Measurements from ENCODE around the gene CDC42BPB. TPM values are rescaled to one million over a fixed set of nuclear protein-coding genes. Genes with fewer than 3 reads are reported as not detected.

The CDC42BPB gene
- total RNA-seq, 1 donor from 2014 or later: 48.2 TPM

- Mint-ChIP-seq H3K27me3 (ENCODE audit: insufficient read depth, low read depth) (peaks cover 2% of the 10 kb centered on the region), H3K27ac (no peak overlapping the region), H3K4me3 (no peak overlapping the region), H3K36me3 (peaks cover 35% of the 10 kb centered on the region), H3K4me1 (peaks cover 6% of the 10 kb centered on the region), H3K9me3 (no peaks in the 10 kb centered on the region)
- H3K4me3 ChIP-seq: no peak overlapping the region
- H3K9me3 ChIP-seq (ENCODE audit: low read depth): no peaks in the 10 kb centered on the region
- H3K4me2 ChIP-seq: no peak overlapping the region
- H3F3A ChIP-seq (ENCODE audit: low read depth): peaks cover 9% of the 10 kb centered on the region
- no peaks in the 10 kb centered on the region for H3K36me3 ChIP-seq
- TF ChIP-seq EZH2 (IDR thresholded peaks at IDR 0.05) (no peak), EZH2phosphoT487 (IDR thresholded peaks at IDR 0.05) (no peak)
- TF ChIP-seq, protein P1, sequence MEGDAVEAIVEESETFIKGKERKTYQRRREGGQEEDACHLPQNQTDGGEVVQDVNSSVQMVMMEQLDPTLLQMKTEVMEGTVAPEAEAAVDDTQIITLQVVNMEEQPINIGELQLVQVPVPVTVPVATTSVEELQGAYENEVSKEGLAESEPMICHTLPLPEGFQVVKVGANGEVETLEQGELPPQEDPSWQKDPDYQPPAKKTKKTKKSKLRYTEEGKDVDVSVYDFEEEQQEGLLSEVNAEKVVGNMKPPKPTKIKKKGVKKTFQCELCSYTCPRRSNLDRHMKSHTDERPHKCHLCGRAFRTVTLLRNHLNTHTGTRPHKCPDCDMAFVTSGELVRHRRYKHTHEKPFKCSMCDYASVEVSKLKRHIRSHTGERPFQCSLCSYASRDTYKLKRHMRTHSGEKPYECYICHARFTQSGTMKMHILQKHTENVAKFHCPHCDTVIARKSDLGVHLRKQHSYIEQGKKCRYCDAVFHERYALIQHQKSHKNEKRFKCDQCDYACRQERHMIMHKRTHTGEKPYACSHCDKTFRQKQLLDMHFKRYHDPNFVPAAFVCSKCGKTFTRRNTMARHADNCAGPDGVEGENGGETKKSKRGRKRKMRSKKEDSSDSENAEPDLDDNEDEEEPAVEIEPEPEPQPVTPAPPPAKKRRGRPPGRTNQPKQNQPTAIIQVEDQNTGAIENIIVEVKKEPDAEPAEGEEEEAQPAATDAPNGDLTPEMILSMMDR (IDR thresholded peaks at IDR 0.05): no peak
- no peak for DNase-seq (ENCODE audit: low spot score)
- H3K4me1 ChIP-seq: peaks cover 9% of the 10 kb centered on the region
- H4K20me1 ChIP-seq (ENCODE audit: low read depth): peaks cover 17% of the 10 kb centered on the region
- H2AFZ ChIP-seq (replicated peaks): no peak overlapping the region
- H3K79me2 ChIP-seq (ENCODE audit: low read depth): no peaks in the 10 kb centered on the region
- no peaks in the 10 kb centered on the region for H3K27me3 ChIP-seq
- H3K9ac ChIP-seq: no peak overlapping the region
- H3K27ac ChIP-seq: no peak overlapping the region
Observed at GRCh38 chr14:102953100-102953499, 104.2 kb downstream of the CDC42BPB start.

DNA sequence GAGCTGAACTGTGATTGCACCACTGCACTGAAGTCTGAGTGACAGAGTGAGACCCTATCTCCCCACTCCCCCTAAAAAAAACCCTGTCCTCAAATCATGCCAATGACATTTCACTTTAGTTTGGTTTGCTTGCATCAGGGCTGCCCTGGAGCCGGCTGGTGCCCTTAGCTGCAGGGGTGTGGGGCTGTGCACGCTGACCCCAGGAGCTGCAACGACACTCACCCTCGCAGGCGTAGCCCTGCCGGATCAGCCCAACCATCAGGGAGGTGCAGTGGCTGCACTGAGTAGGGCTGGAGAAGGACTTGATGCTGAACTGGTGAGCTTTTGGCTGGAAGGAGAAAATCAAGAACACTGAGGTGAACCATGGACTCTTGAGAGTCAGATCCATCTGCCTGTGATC lies 105.1 kb downstream of the CDC42BPB start:
- Histone ChIP-seq H3K4me1 (peaks cover 9% of the 10 kb centered on the region), H3K27ac (no peak overlapping the region), H3K79me2 (ENCODE audit: low read depth) (no peaks in the 10 kb centered on the region), H3K9me3 (ENCODE audit: low read depth) (no peaks in the 10 kb centered on the region), H3K9ac (no peak overlapping the region), H2AFZ (replicated peaks) (no peak overlapping the region), H3K4me2 (no peak overlapping the region), H3F3A (ENCODE audit: low read depth) (peaks cover 9% of the 10 kb centered on the region), H4K20me1 (ENCODE audit: low read depth) (peaks cover 17% of the 10 kb centered on the region), H3K36me3 (no peaks in the 10 kb centered on the region), H3K27me3 (no peaks in the 10 kb centered on the region), H3K4me3 (no peak overlapping the region)
- Mint-ChIP-seq H3K27ac (no peak overlapping the region), H3K4me3 (no peak overlapping the region), H3K4me1 (peaks cover 6% of the 10 kb centered on the region), H3K27me3 (ENCODE audit: insufficient read depth, low read depth) (peaks cover 2% of the 10 kb centered on the region), H3K9me3 (no peaks in the 10 kb centered on the region), H3K36me3 (peaks cover 30% of the 10 kb centered on the region)
- DNase-seq (ENCODE audit: low spot score): no peak
- TF ChIP-seq EZH2 (IDR thresholded peaks at IDR 0.05) (no peak), EZH2phosphoT487 (IDR thresholded peaks at IDR 0.05) (no peak)

- Mint-ChIP-seq H3K27ac (no peak overlapping the region), H3K27me3 (ENCODE audit: insufficient read depth, low read depth) (peaks cover 2% of the 10 kb centered on the region), H3K9me3 (no peaks in the 10 kb centered on the region), H3K36me3 (peaks cover 31% of the 10 kb centered on the region), H3K4me1 (peaks cover 6% of the 10 kb centered on the region), H3K4me3 (no peak overlapping the region)
- H3F3A ChIP-seq (ENCODE audit: low read depth): peaks cover 9% of the 10 kb centered on the region
- H3K9me3 ChIP-seq (ENCODE audit: low read depth): no peaks in the 10 kb centered on the region
- H4K20me1 ChIP-seq (ENCODE audit: low read depth): peaks cover 17% of the 10 kb centered on the region
- H3K4me3 ChIP-seq: no peak overlapping the region
- H3K36me3 ChIP-seq: no peaks in the 10 kb centered on the region
- no peak for TF ChIP-seq EZH2phosphoT487 (IDR thresholded peaks at IDR 0.05)
- TF ChIP-seq EZH2 (IDR thresholded peaks at IDR 0.05): no peak
- TF ChIP-seq, protein P1 (IDR thresholded peaks at IDR 0.05): no peak
- no peaks in the 10 kb centered on the region for H3K79me2 ChIP-seq (ENCODE audit: low read depth)
- peaks cover 9% of the 10 kb centered on the region for H3K4me1 ChIP-seq
- H3K27ac ChIP-seq: no peak overlapping the region
- no peak overlapping the region for H3K4me2 ChIP-seq
- H2AFZ ChIP-seq (replicated peaks): no peak overlapping the region
- no peaks in the 10 kb centered on the region for H3K27me3 ChIP-seq
- no peak for DNase-seq (ENCODE audit: low spot score)
- H3K9ac ChIP-seq: no peak overlapping the region
Observed at GRCh38 chr14:102951799-102952198, 105.5 kb downstream of the CDC42BPB start.

GRCh38 chr14:102951034-102951433 lies 106.3 kb downstream of the CDC42BPB start:
- Histone ChIP-seq H3K36me3 (no peaks in the 10 kb centered on the region), H3K4me2 (no peak overlapping the region), H3K4me1 (peaks cover 3% of the 10 kb centered on the region), H3F3A (ENCODE audit: low read depth) (peaks cover 1% of the 10 kb centered on the region), H3K27me3 (no peaks in the 10 kb centered on the region), H3K4me3 (no peak overlapping the region), H3K79me2 (ENCODE audit: low read depth) (no peaks in the 10 kb centered on the region), H3K9me3 (ENCODE audit: low read depth) (no peaks in the 10 kb centered on the region), H2AFZ (replicated peaks) (no peak overlapping the region), H3K9ac (no peak overlapping the region), H4K20me1 (ENCODE audit: low read depth) (peaks cover 11% of the 10 kb centered on the region), H3K27ac (no peak overlapping the region)
- Mint-ChIP-seq H3K36me3 (peaks cover 31% of the 10 kb centered on the region), H3K27ac (no peak overlapping the region), H3K9me3 (no peaks in the 10 kb centered on the region), H3K4me1 (peaks cover 6% of the 10 kb centered on the region), H3K27me3 (ENCODE audit: insufficient read depth, low read depth) (peaks cover under 1% of the 10 kb centered on the region), H3K4me3 (no peak overlapping the region)
- no peak for DNase-seq (ENCODE audit: low spot score)
- TF ChIP-seq EZH2 (IDR thresholded peaks at IDR 0.05) (no peak), EZH2phosphoT487 (IDR thresholded peaks at IDR 0.05) (no peak)
- TF ChIP-seq, protein P1 (IDR thresholded peaks at IDR 0.05): no peak

Data from neural progenitor cell (in vitro differentiated cells).